CD14-positive monocyte (primary cell): Measurements from ENCODE around the gene HS6ST2. TPM values are rescaled to one million over a fixed set of nuclear protein-coding genes. Genes with fewer than 3 reads are reported as not detected.

ENCODE experiments used
- DNase-seq, 3 donors: peaks; one replicate each; pipeline ENCODE4 v3.0.0-alpha.2; 2011 to 2022
- H2AFZ ChIP-seq: 2 replicates; pipeline ENCODE4 v1.6.0; 2012; ENCODE audit warnings: mild to moderate bottlenecking, low read depth, low read length, inconsistent platforms; ENCODE audit not compliant: insufficient read depth, poor library complexity, severe bottlenecking
- H3K27ac ChIP-seq, 2 donors: 1 replicate in 1 of 2; 2 replicates in 1 of 2; pipeline ENCODE4 v1.5.1; 2012 to 2013; ENCODE audit warnings: low read length in 2 of 2, control low read depth in 1 of 2, inconsistent platforms in 1 of 2, low read depth in 1 of 2, mild to moderate bottlenecking in 1 of 2
- H3K27me3 ChIP-seq, 2 donors: one replicate each; pipeline versions ENCODE4 v1.6.0 to v1.6.1; 2011 to 2013; ENCODE audit warnings: low read length in 2 of 2; ENCODE audit not compliant: control insufficient read depth in 2 of 2, insufficient read depth in 2 of 2
- H3K36me3 ChIP-seq, 2 donors: replicated peaks in 1 of 2; 1 replicate in 1 of 2; 2 replicates in 1 of 2; pipeline versions ENCODE4 v1.5.1 to v1.6.1; 2012 to 2013; ENCODE audit warnings: low read length in 2 of 2, control low read depth in 1 of 2, inconsistent platforms in 1 of 2, mild to moderate bottlenecking in 1 of 2; ENCODE audit not compliant: insufficient read depth in 2 of 2, control insufficient read depth in 1 of 2
- H3K4me1 ChIP-seq, 2 donors: 1 replicate in 1 of 2; 2 replicates in 1 of 2; pipeline versions ENCODE4 v1.5.1 to v1.6.1; 2012 to 2013; ENCODE audit warnings: low read length in 2 of 2, control low read depth in 1 of 2, inconsistent platforms in 1 of 2, mild to moderate bottlenecking in 1 of 2, moderate library complexity in 1 of 2; ENCODE audit not compliant: insufficient read depth in 2 of 2, control insufficient read depth in 1 of 2
- H3K4me2 ChIP-seq: replicated peaks from 2 replicates; pipeline ENCODE3; 2012; ENCODE audit warnings: low read length, moderate library complexity, mild to moderate bottlenecking; ENCODE audit not compliant: poor library complexity, severe bottlenecking; ENCODE audit errors: extremely low read depth
- H3K4me3 ChIP-seq, 3 experiments: fragments of 200-600 bp in 1 of 3; sonication (generic) in 1 of 3; replicated peaks in 1 of 3; 1 replicate in 2 of 3; 2 replicates in 1 of 3; pipeline ENCODE4 v1.5.1; 2011 to 2013; ENCODE audit warnings: low read length in 3 of 3, mild to moderate bottlenecking in 3 of 3, control low read depth in 2 of 3, low read depth in 2 of 3, inconsistent platforms in 1 of 3, moderate library complexity in 1 of 3
- H3K79me2 ChIP-seq: 2 replicates; pipeline ENCODE4 v1.6.0; 2012; ENCODE audit warnings: mild to moderate bottlenecking, control low read depth, inconsistent platforms, low read length, moderate library complexity; ENCODE audit not compliant: insufficient read depth
- H3K9ac ChIP-seq: 2 replicates; pipeline ENCODE4 v1.6.0; 2017; ENCODE audit warnings: low read length, mild to moderate bottlenecking; ENCODE audit not compliant: insufficient read depth, poor library complexity, severe bottlenecking
- H3K9me3 ChIP-seq, 2 donors: replicated peaks in 1 of 2; 1 replicate in 1 of 2; 2 replicates in 1 of 2; pipeline versions ENCODE4 v1.5.1 to v1.6.1; 2012 to 2013; ENCODE audit warnings: low read length in 2 of 2, control low read depth in 1 of 2; ENCODE audit not compliant: control insufficient read depth in 1 of 2, insufficient read depth in 1 of 2
- H4K20me1 ChIP-seq: 2 replicates; pipeline ENCODE4 v1.6.0; 2012; ENCODE audit warnings: mild to moderate bottlenecking, low read length, control low read depth, moderate library complexity; ENCODE audit not compliant: insufficient read depth
- H3K27ac Mint-ChIP-seq, 7 donors: one replicate each; pipeline ENCODE4 v1.8.0; 2020; ENCODE audit warnings: mild to moderate bottlenecking in 7 of 7, mixed read lengths in 7 of 7, moderate library complexity in 6 of 7, inconsistent platforms in 2 of 7
- H3K27me3 Mint-ChIP-seq, 3 donors: one replicate each; pipeline ENCODE4 v1.8.0; 2021 to 2022; ENCODE audit warnings: low read depth in 3 of 3, mild to moderate bottlenecking in 3 of 3, mixed read lengths in 3 of 3, moderate library complexity in 3 of 3, inconsistent platforms in 1 of 3
- H3K36me3 Mint-ChIP-seq, 2 donors: one replicate each; pipeline ENCODE4 v1.8.0; 2020; ENCODE audit warnings: mixed read lengths in 2 of 2, inconsistent platforms in 1 of 2, mild to moderate bottlenecking in 1 of 2
- H3K4me1 Mint-ChIP-seq: one replicate; pipeline ENCODE4 v1.8.0; 2020; ENCODE audit warnings: mild to moderate bottlenecking, mixed read lengths
- H3K4me3 Mint-ChIP-seq, 2 donors: one replicate each; pipeline ENCODE4 v1.8.0; 2020; ENCODE audit warnings: mild to moderate bottlenecking in 2 of 2, mixed read lengths in 2 of 2, moderate library complexity in 1 of 2
- H3K9me3 Mint-ChIP-seq, 7 donors: one replicate each; pipeline ENCODE4 v1.8.0; 2020 to 2022; ENCODE audit warnings: mixed read lengths in 7 of 7, mild to moderate bottlenecking in 6 of 7, moderate library complexity in 6 of 7, inconsistent platforms in 2 of 7
- WGBS: methylation state at CpG from one replicate; pipeline ENCODE4 v1.1.5; 2013; ENCODE audit warnings: missing lambda C conversion rate; ENCODE audit not compliant: insufficient coverage; 5-methylcytosine and 5-hydroxymethylcytosine counted together
- intact Hi-C, 2 donors: fragments of 100-400 bp; cut with micrococcal nuclease; formaldehyde crosslinking; loops; one replicate each; pipeline versions ENCODE4 v1.15.0 to v1.15.1; 2023
- polyA plus RNA-seq, 3 donors: library from polyadenylated mRNA; depleted of rRNA in 1 of 3; unstranded in 2 of 3; stranded (reverse) in 1 of 3; fragments of 300-500 nt in 2 of 3; fragments of >200 nt in 1 of 3; fragmentation: Illumina TruSeq in 2 of 3; gene quantifications; 1 replicate in 2 of 3; 2 replicates in 1 of 3; pipeline ENCODE4 v1.2.3, GENCODE V29; 2012 to 2021
- TF ChIP-seq, protein P1 (sequence below): fragments of 200-600 bp; IDR thresholded peaks from one replicate; pipeline ENCODE4 v1.8.0; 2022; ENCODE audit warnings: antibody characterized with exemption, mild to moderate bottlenecking

Gene HS6ST2
- polyA plus RNA-seq, 3 donors = not detected

DNA sequence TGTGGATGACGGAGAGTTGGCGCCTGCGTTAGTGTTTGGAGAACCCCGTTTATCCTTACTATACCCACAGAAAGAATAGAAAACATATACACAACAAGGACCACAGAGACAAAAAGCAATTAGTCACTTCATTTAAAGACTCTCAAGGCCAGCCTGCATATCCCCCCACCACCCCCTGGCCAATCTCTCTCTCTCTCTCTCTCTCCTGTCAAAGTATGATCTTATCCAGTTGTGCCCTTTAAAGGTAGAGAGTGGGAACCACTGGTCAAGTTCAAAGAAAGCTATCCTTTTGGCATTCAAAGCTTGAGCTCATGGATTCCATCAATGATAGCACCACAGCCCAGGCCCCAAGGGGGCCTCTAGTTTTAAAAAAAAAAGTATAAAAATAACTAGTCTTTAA is 289.3 kb downstream of the HS6ST2 start:
- no peaks in the 10 kb centered on the region for H3K9me3 ChIP-seq
- no peaks in the 10 kb centered on the region for H3K36me3 Mint-ChIP-seq
- no peak overlapping the region for H3K27ac Mint-ChIP-seq
- no peak overlapping the region for H3K4me3 ChIP-seq
- WGBS = no CpG with 5 or more reads among the region's 4 CpGs
- no peaks in the 10 kb centered on the region for H3K4me1 Mint-ChIP-seq
- H3K4me3 Mint-ChIP-seq = no peak overlapping the region
- TF ChIP-seq, protein P1, sequence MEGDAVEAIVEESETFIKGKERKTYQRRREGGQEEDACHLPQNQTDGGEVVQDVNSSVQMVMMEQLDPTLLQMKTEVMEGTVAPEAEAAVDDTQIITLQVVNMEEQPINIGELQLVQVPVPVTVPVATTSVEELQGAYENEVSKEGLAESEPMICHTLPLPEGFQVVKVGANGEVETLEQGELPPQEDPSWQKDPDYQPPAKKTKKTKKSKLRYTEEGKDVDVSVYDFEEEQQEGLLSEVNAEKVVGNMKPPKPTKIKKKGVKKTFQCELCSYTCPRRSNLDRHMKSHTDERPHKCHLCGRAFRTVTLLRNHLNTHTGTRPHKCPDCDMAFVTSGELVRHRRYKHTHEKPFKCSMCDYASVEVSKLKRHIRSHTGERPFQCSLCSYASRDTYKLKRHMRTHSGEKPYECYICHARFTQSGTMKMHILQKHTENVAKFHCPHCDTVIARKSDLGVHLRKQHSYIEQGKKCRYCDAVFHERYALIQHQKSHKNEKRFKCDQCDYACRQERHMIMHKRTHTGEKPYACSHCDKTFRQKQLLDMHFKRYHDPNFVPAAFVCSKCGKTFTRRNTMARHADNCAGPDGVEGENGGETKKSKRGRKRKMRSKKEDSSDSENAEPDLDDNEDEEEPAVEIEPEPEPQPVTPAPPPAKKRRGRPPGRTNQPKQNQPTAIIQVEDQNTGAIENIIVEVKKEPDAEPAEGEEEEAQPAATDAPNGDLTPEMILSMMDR = no peak
- no peaks in the 10 kb centered on the region for H4K20me1 ChIP-seq
- H3K9me3 Mint-ChIP-seq = peaks cover 0 to 2% (median 0%) of the 10 kb centered on the region in 7 donors
- intact Hi-C loops = no loop called here
- no peak for DNase-seq
- no peak overlapping the region for H3K4me2 ChIP-seq
- no peaks in the 10 kb centered on the region for H3K36me3 ChIP-seq
- H3K27ac ChIP-seq = no peak overlapping the region
- no peak overlapping the region for H2AFZ ChIP-seq
- no peaks in the 10 kb centered on the region for H3K79me2 ChIP-seq
- H3K9ac ChIP-seq = no peak overlapping the region
- peaks cover 0 to 10% (median 6%) of the 10 kb centered on the region in 3 donors for H3K27me3 Mint-ChIP-seq
- no peaks in the 10 kb centered on the region for H3K4me1 ChIP-seq
- H3K27me3 ChIP-seq = peaks cover 0 to 10% of the 10 kb centered on the region in 2 donors

DNA sequence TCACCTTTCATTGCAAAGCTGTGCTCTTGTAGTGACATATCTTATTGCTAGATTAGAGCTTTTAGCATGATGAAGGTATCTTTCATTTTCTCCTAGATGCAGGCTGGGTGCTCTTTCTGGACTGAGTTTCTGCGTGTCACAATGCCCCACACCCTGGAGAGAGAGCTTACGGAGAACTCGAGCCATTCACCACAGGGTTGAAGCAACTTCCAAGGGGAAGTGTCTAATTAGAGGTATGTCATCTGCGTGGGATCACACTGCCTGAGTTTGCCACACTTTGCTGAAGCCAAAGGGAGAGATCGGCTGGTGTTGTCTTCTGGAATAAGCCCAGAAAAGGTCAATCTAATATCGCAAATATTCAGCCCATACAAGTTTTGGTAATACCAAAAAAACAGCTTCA is 290.3 kb downstream of the HS6ST2 start:
- no peak overlapping the region for H3K27ac ChIP-seq
- H3K4me1 ChIP-seq = no peaks in the 10 kb centered on the region
- no peak overlapping the region for H3K27ac Mint-ChIP-seq
- H3K27me3 ChIP-seq = peaks cover 0 to 10% of the 10 kb centered on the region in 2 donors
- H3K4me3 Mint-ChIP-seq = no peak overlapping the region
- TF ChIP-seq, protein P1 = no peak
- no peak overlapping the region for H3K4me2 ChIP-seq
- H3K36me3 Mint-ChIP-seq = no peaks in the 10 kb centered on the region
- no peak for DNase-seq
- peaks cover 0 to 12% (median 6%) of the 10 kb centered on the region in 3 donors for H3K27me3 Mint-ChIP-seq
- H3K9me3 Mint-ChIP-seq = peaks cover 0 to 2% (median 0%) of the 10 kb centered on the region in 7 donors
- WGBS = no CpG with 5 or more reads among the region's 6 CpGs
- H4K20me1 ChIP-seq = no peaks in the 10 kb centered on the region
- intact Hi-C loops = no loop called here
- no peak overlapping the region for H2AFZ ChIP-seq
- no peak overlapping the region for H3K9ac ChIP-seq
- no peaks in the 10 kb centered on the region for H3K4me1 Mint-ChIP-seq
- no peaks in the 10 kb centered on the region for H3K36me3 ChIP-seq
- H3K4me3 ChIP-seq = no peak overlapping the region
- no peaks in the 10 kb centered on the region for H3K79me2 ChIP-seq
- no peaks in the 10 kb centered on the region for H3K9me3 ChIP-seq
